HG03575 (cell line): ENCODE data around the gene ZNF598.

Source experiments
- ATAC-seq: cut with Tn5 transposase; IDR thresholded peaks from one replicate; pipeline ENCODE4 v1.9.1; 2021; ENCODE audit not compliant: unreplicated experiment, insufficient number of reproducible peaks, low FRiP score; ENCODE audit errors: extremely low read depth

ZNF598 gene

DNA sequence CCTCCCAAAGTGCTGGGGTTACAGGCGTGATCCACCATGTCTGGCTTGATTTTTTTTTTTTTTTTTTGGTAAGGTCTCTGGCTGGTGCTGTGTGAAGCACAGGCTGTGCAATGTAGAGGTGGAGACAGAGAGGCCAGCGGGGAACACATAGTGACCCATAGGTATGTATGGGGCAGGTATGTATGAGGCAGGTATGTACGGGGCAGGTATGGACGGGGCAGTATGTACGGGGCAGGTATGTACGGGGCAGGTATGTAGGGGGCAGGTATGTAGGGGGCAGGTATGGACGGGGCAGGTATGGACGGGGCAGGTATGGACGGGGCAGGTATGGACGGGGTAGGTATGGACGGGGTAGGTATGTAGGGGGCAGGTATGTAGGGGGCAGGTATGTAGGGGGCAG is 60.1 kb downstream of the ZNF598 start:
- ATAC-seq = no peak
